Measurements from ENCODE around the gene PARVG.

PARVG gene

GRCh38 chr22:44205516-44206329, 25.0 kb downstream of the PARVG start:
- H3K27me3 ChIP-seq (ENCODE audit: control insufficient read depth, insufficient read depth, low read length) = no peaks in the 10 kb centered on the region
- no peaks in the 10 kb centered on the region for H3K36me3 ChIP-seq (ENCODE audit: control insufficient read depth, insufficient read depth, low read length)
- H3K9me3 ChIP-seq (ENCODE audit: control insufficient read depth, insufficient read depth, low read depth, low read length) = peaks cover 4% of the 10 kb centered on the region; the same call in 1 of the 2 replicates
- H3K4me3 ChIP-seq (ENCODE audit: low read depth, low read length) = no peak overlapping the region
- no peaks in the 10 kb centered on the region; the same call in 1 of the 2 replicates for H3K4me1 ChIP-seq (ENCODE audit: control insufficient read depth, insufficient read depth, low read length)
- no peak overlapping the region for H3K27ac ChIP-seq (ENCODE audit: low read depth, low read length)
- H3K9ac ChIP-seq (ENCODE audit: low read length) = no peak overlapping the region

- no peak overlapping the region for H3K4me3 ChIP-seq (ENCODE audit: low read depth, low read length)
- H3K9me3 ChIP-seq (ENCODE audit: control insufficient read depth, insufficient read depth, low read depth, low read length) = peaks cover 4% of the 10 kb centered on the region; the same call in 1 of the 2 replicates
- H3K27ac ChIP-seq (ENCODE audit: low read depth, low read length) = no peak overlapping the region
- H3K27me3 ChIP-seq (ENCODE audit: control insufficient read depth, insufficient read depth, low read length) = no peaks in the 10 kb centered on the region
- H3K36me3 ChIP-seq (ENCODE audit: control insufficient read depth, insufficient read depth, low read length) = no peaks in the 10 kb centered on the region
- no peak overlapping the region for H3K9ac ChIP-seq (ENCODE audit: low read length)
- H3K4me1 ChIP-seq (ENCODE audit: control insufficient read depth, insufficient read depth, low read length) = no peaks in the 10 kb centered on the region; the same call in 1 of the 2 replicates
Observed at GRCh38 chr22:44206330-44206645, 25.6 kb downstream of the PARVG start.

DNA sequence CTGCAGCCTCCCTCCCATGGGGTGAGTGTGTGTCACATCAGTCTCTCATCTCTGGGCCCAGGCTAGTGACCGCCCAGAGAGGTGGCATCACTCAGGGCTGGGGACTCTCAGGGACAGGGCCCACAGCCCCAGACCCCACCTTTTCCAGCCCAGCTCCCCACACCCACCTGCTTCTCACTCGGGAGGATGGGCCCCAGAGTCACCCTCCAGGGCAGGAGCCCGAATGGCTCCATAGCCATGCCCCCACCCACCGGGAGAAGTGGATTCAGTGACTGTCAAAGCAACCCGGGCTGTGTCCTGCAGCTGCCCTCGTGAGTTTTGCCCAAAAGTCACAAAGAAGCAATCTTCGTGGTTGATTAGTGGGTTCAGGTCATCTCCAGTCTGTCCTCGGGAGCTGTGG, 26.0 kb downstream of the PARVG start:
- Histone ChIP-seq H3K9ac (ENCODE audit: low read length) (no peak overlapping the region), H3K4me1 (ENCODE audit: control insufficient read depth, insufficient read depth, low read length) (no peaks in the 10 kb centered on the region; the same call in 1 of the 2 replicates), H3K36me3 (ENCODE audit: control insufficient read depth, insufficient read depth, low read length) (no peaks in the 10 kb centered on the region), H3K27me3 (ENCODE audit: control insufficient read depth, insufficient read depth, low read length) (no peaks in the 10 kb centered on the region), H3K4me3 (ENCODE audit: low read depth, low read length) (no peak overlapping the region), H3K27ac (ENCODE audit: low read depth, low read length) (no peak overlapping the region), H3K9me3 (ENCODE audit: control insufficient read depth, insufficient read depth, low read depth, low read length) (peaks cover 4% of the 10 kb centered on the region; the same call in 1 of the 2 replicates)

DNA sequence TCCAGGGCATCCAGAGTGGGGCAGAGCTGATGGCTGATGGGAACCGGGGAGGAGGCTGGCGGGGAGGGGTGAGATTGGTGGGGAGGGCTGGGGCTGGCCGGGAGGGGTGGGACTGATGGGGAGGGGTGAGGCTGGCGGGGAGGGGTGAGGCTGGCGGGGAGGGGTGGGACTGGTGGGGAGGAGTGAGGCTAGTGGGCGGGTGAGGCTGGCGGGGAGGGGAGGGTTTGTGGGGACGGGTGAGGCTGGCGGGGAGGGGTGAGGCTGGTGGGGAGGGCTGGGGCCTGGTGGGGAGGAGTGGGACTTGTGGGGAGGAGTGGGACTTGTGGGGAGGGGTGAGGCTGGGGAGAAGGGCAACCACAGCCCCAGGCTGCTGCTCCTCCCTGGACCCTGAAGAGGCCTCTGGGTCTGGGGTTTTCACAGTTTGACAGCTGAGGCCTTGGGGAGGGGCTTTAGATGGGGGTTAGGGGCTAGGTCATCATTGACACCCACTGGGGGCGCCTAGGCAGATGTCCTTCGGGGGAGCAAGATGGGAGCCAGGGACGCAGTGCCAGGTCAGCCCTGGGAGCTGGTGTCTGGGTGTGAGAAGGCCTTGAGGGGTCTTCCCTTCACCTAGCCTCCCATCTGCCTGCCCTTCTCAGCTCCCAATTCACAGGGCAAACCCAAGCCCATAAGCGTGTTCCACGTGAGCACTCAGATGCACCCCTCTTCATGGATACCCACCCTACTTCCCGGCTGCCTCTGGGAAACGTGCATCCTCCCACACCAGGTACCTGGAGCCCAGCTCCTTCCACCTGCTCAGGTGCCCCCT, 26.7 kb downstream of the PARVG start:
- Histone ChIP-seq H3K27me3 (ENCODE audit: control insufficient read depth, insufficient read depth, low read length) (no peaks in the 10 kb centered on the region), H3K4me1 (ENCODE audit: control insufficient read depth, insufficient read depth, low read length) (no peaks in the 10 kb centered on the region; the same call in 1 of the 2 replicates), H3K36me3 (ENCODE audit: control insufficient read depth, insufficient read depth, low read length) (no peaks in the 10 kb centered on the region), H3K9ac (ENCODE audit: low read length) (no peak overlapping the region), H3K9me3 (ENCODE audit: control insufficient read depth, insufficient read depth, low read depth, low read length) (peaks cover 4% of the 10 kb centered on the region; the same call in 1 of the 2 replicates), H3K4me3 (ENCODE audit: low read depth, low read length) (no peak overlapping the region), H3K27ac (ENCODE audit: low read depth, low read length) (no peak overlapping the region)

- no peak overlapping the region for H3K27ac ChIP-seq (ENCODE audit: low read depth, low read length)
Observed at GRCh38 chr22:44207981-44208317, 27.2 kb downstream of the PARVG start.

DNA sequence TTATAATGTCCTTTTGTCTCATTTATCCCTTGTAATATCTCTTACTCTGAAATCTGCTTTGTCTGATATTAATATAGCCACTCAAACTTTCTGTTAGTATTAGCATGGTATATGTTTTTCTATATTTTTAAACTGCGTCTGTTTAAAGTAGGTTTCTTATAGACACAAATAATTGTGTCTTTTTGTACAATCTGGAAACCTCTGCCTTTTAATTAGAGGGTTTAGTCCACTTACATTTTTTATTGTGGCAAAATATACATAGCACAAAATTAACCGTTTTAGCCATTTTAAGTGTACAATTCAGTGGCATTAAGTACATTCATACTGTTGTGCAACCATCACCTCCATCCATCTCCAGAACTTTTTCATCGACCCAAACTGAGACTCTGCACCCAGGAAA, 28.6 kb downstream of the PARVG start:
- Histone ChIP-seq H3K9me3 (ENCODE audit: control insufficient read depth, insufficient read depth, low read depth, low read length) (peaks cover 4% of the 10 kb centered on the region; the same call in 1 of the 2 replicates), H3K27me3 (ENCODE audit: control insufficient read depth, insufficient read depth, low read length) (no peaks in the 10 kb centered on the region), H3K27ac (ENCODE audit: low read depth, low read length) (no peak overlapping the region), H3K36me3 (ENCODE audit: control insufficient read depth, insufficient read depth, low read length) (no peaks in the 10 kb centered on the region), H3K4me1 (ENCODE audit: control insufficient read depth, insufficient read depth, low read length) (no peaks in the 10 kb centered on the region), H3K4me3 (ENCODE audit: low read depth, low read length) (no peak overlapping the region), H3K9ac (ENCODE audit: low read length) (no peak overlapping the region)

More at GRCh38 chr22:44207981-44208317, 27.2 kb downstream of the PARVG start:
- no peaks in the 10 kb centered on the region for H3K4me1 ChIP-seq (ENCODE audit: control insufficient read depth, insufficient read depth, low read length)
- no peaks in the 10 kb centered on the region for H3K27me3 ChIP-seq (ENCODE audit: control insufficient read depth, insufficient read depth, low read length)
- H3K9me3 ChIP-seq (ENCODE audit: control insufficient read depth, insufficient read depth, low read depth, low read length) = peaks cover 4% of the 10 kb centered on the region; the same call in 1 of the 2 replicates
- H3K4me3 ChIP-seq (ENCODE audit: low read depth, low read length) = no peak overlapping the region
- H3K9ac ChIP-seq (ENCODE audit: low read length) = no peak overlapping the region
- H3K36me3 ChIP-seq (ENCODE audit: control insufficient read depth, insufficient read depth, low read length) = no peaks in the 10 kb centered on the region

- H3K27ac ChIP-seq (ENCODE audit: low read depth, low read length) = no peak overlapping the region
- H3K36me3 ChIP-seq (ENCODE audit: control insufficient read depth, insufficient read depth, low read length) = no peaks in the 10 kb centered on the region
- H3K9me3 ChIP-seq (ENCODE audit: control insufficient read depth, insufficient read depth, low read depth, low read length) = peaks cover 8% of the 10 kb centered on the region; the same call in 1 of the 2 replicates
- no peak overlapping the region for H3K9ac ChIP-seq (ENCODE audit: low read length)
- H3K4me3 ChIP-seq (ENCODE audit: low read depth, low read length) = no peak overlapping the region
- H3K27me3 ChIP-seq (ENCODE audit: control insufficient read depth, insufficient read depth, low read length) = no peaks in the 10 kb centered on the region
- no peaks in the 10 kb centered on the region for H3K4me1 ChIP-seq (ENCODE audit: control insufficient read depth, insufficient read depth, low read length)
Observed at GRCh38 chr22:44210722-44211121, 30.0 kb downstream of the PARVG start.

DNA sequence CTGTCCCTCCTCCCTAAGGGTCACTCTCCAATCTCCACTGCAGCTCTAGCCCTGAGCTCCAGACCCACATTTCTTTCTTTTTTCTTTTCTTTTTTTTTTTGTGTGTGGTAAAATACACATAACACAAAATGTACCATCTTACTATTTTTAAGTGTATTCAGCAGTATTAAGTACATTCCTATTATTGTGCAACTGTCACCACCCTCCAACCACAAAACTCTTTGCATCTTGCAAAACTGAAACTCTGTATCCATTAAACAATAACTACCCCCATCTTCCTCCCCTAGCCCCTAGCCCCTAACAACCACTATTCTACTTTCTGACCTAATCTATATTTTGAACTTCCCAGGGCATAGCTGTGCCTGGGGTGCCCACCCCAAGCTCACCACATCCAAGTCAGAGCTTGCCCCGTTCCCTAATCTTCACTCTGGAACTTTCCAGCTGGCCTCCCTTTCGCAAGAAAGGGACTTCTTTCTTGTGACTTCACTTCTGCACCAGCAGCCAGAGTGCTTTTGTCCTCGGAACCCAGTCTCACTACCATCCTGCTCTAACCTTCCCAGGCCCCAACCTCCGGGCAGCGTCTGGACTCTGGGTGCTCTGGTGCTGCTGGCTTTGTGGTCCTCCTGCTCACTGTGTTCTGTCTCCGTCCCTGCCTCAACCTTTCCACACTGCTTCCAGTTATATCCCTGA, 30.7 kb downstream of the PARVG start:
- Histone ChIP-seq H3K27ac (ENCODE audit: low read depth, low read length) (no peak overlapping the region), H3K9me3 (ENCODE audit: control insufficient read depth, insufficient read depth, low read depth, low read length) (peaks cover 8% of the 10 kb centered on the region; the same call in 1 of the 2 replicates), H3K9ac (ENCODE audit: low read length) (no peak overlapping the region), H3K27me3 (ENCODE audit: control insufficient read depth, insufficient read depth, low read length) (no peaks in the 10 kb centered on the region), H3K4me1 (ENCODE audit: control insufficient read depth, insufficient read depth, low read length) (no peaks in the 10 kb centered on the region), H3K36me3 (ENCODE audit: control insufficient read depth, insufficient read depth, low read length) (no peaks in the 10 kb centered on the region), H3K4me3 (ENCODE audit: low read depth, low read length) (no peak overlapping the region)

GRCh38 chr22:44211946-44212930, 31.5 kb downstream of the PARVG start:
- H3K36me3 ChIP-seq (ENCODE audit: control insufficient read depth, insufficient read depth, low read length) = no peaks in the 10 kb centered on the region
- no peak overlapping the region for H3K9ac ChIP-seq (ENCODE audit: low read length)
- no peak overlapping the region for H3K4me3 ChIP-seq (ENCODE audit: low read depth, low read length)
- peaks cover 8% of the 10 kb centered on the region; the same call in 1 of the 2 replicates for H3K9me3 ChIP-seq (ENCODE audit: control insufficient read depth, insufficient read depth, low read depth, low read length)
- H3K27me3 ChIP-seq (ENCODE audit: control insufficient read depth, insufficient read depth, low read length) = no peaks in the 10 kb centered on the region
- no peak overlapping the region for H3K27ac ChIP-seq (ENCODE audit: low read depth, low read length)
- H3K4me1 ChIP-seq (ENCODE audit: control insufficient read depth, insufficient read depth, low read length) = no peaks in the 10 kb centered on the region

GRCh38 chr22:44212936-44213335, 32.2 kb downstream of the PARVG start:
- H3K4me1 ChIP-seq (ENCODE audit: control insufficient read depth, insufficient read depth, low read length) = no peaks in the 10 kb centered on the region
- no peaks in the 10 kb centered on the region for H3K27me3 ChIP-seq (ENCODE audit: control insufficient read depth, insufficient read depth, low read length)
- no peak overlapping the region for H3K27ac ChIP-seq (ENCODE audit: low read depth, low read length)
- no peak overlapping the region for H3K4me3 ChIP-seq (ENCODE audit: low read depth, low read length)
- H3K9ac ChIP-seq (ENCODE audit: low read length) = no peak overlapping the region
- H3K36me3 ChIP-seq (ENCODE audit: control insufficient read depth, insufficient read depth, low read length) = no peaks in the 10 kb centered on the region
- H3K9me3 ChIP-seq (ENCODE audit: control insufficient read depth, insufficient read depth, low read depth, low read length) = peaks cover 8% of the 10 kb centered on the region; the same call in 1 of the 2 replicates
